H1 (cell line): ENCODE measurements around the gene PPBP. TPM values are rescaled to one million over a fixed set of nuclear protein-coding genes. Genes with fewer than 3 reads are reported as not detected.

ENCODE experiments used
- CTCF ChIA-PET: fragments of 300-600 bp; sonication (Branson Sonifier 250); formaldehyde crosslinking; loops from one replicate; lab custom pipeline; 2021; ENCODE audit not compliant: partially characterized antibody; lab: Charles Lee
- POLR2A ChIA-PET: fragments of 300-600 bp; sonication (Branson Sonifier 250); formaldehyde crosslinking; loops from one replicate; lab custom pipeline; 2021; ENCODE audit warnings: inconsistent platforms; ENCODE audit not compliant: partially characterized antibody; lab: Charles Lee
- DNase-seq, 2 experiments: peaks; one replicate each; pipeline versions ENCODE4 v3.0.0 to v3.0.0-alpha.2; 2010 to 2022; ENCODE audit warnings: low spot score in 2 of 2, low read depth in 1 of 2, mixed read lengths in 1 of 2
- FAIRE-seq: peaks from 2 replicates; lab custom pipeline; 2011; peaks lifted over from hg19 to GRCh38; lab: Jason Lieb, UNC
- H2AFZ ChIP-seq: 2 replicates; pipeline ENCODE4 v1.8.1; 2012; ENCODE audit warnings: low read length, inconsistent platforms
- H2AK5ac ChIP-seq: 2 replicates; pipeline ENCODE4 v1.6.1; 2013; ENCODE audit warnings: low read depth, low read length
- H2BK120ac ChIP-seq: replicated peaks from 2 replicates; pipeline ENCODE3; 2013; ENCODE audit warnings: low read depth, low read length, inconsistent platforms
- H2BK12ac ChIP-seq: 2 replicates; pipeline ENCODE4 v1.6.1; 2013; ENCODE audit warnings: low read depth, low read length
- H2BK15ac ChIP-seq: 2 replicates; pipeline ENCODE4 v1.6.1; 2013; ENCODE audit warnings: low read length
- H2BK20ac ChIP-seq: 2 replicates; pipeline ENCODE4 v1.6.1; 2013; ENCODE audit warnings: low read length
- H2BK5ac ChIP-seq: 2 replicates; pipeline ENCODE4 v1.6.1; 2013; ENCODE audit warnings: low read depth, low read length
- H3K14ac ChIP-seq: 2 replicates; pipeline ENCODE4 v1.6.1; 2013; ENCODE audit warnings: inconsistent platforms; ENCODE audit not compliant: insufficient read length
- H3K18ac ChIP-seq: 2 replicates; pipeline ENCODE4 v1.6.1; 2013; ENCODE audit warnings: low read length; ENCODE audit errors: extremely low read depth
- H3K23ac ChIP-seq: 2 replicates; pipeline ENCODE4 v1.6.1; 2013; ENCODE audit warnings: inconsistent platforms; ENCODE audit not compliant: insufficient read length
- H3K23me2 ChIP-seq: 2 replicates; pipeline ENCODE4 v1.6.1; 2013; ENCODE audit warnings: low read depth, low read length
- H3K27ac ChIP-seq: 2 replicates; pipeline ENCODE4 v1.6.1; 2011; ENCODE audit warnings: low read depth, low read length, inconsistent platforms
- H3K27me3 ChIP-seq, 4 experiments: replicated peaks in 1 of 4; 1 replicate in 1 of 4; 2 replicates in 3 of 4; pipeline versions ENCODE4 v1.6.1 to v1.8.1; 2011 to 2013; ENCODE audit warnings: low read length in 3 of 4, mild to moderate bottlenecking in 3 of 4, inconsistent platforms in 2 of 4, mixed read lengths in 2 of 4, moderate library complexity in 1 of 4; ENCODE audit not compliant: control insufficient read depth in 3 of 4, insufficient read depth in 3 of 4; ENCODE audit errors: extremely low read depth in 1 of 4
- H3K36me3 ChIP-seq, 4 experiments: 2 replicates each; pipeline versions ENCODE4 v1.6.1 to v1.8.1; 2011 to 2013; ENCODE audit warnings: mild to moderate bottlenecking in 4 of 4, low read length in 3 of 4, moderate library complexity in 2 of 4, control low read depth in 1 of 4, inconsistent platforms in 1 of 4; ENCODE audit not compliant: insufficient read depth in 4 of 4, control insufficient read depth in 2 of 4
- H3K4ac ChIP-seq: replicated peaks from 2 replicates; pipeline ENCODE3; 2013; ENCODE audit warnings: low read length, low read depth, mixed read lengths, inconsistent platforms; ENCODE audit not compliant: insufficient read length
- H3K4me1 ChIP-seq, 4 experiments: replicated peaks in 1 of 4; 1 replicate in 1 of 4; 2 replicates in 3 of 4; pipeline versions ENCODE4 v1.6.1 to v1.8.1; 2011 to 2013; ENCODE audit warnings: low read length in 3 of 4, inconsistent platforms in 2 of 4, mixed read lengths in 1 of 4; ENCODE audit not compliant: insufficient read depth in 4 of 4, control insufficient read depth in 3 of 4
- H3K4me2 ChIP-seq, 2 experiments: 2 replicates each; pipeline versions ENCODE4 v1.6.1 to v1.8.1; 2011 to 2013; ENCODE audit warnings: low read depth in 2 of 2, low read length in 2 of 2, control low read depth in 1 of 2, inconsistent platforms in 1 of 2, mild to moderate bottlenecking in 1 of 2; ENCODE audit not compliant: insufficient read depth in 1 of 2
- H3K4me3 ChIP-seq, 4 experiments: fragments of 200-600, 300-600 bp in 1 of 4; sonication (generic), shearing (Covaris generic), sonication (Bioruptor Twin) in 1 of 4; 2 replicates each; pipeline versions ENCODE4 v1.5.1 to v1.8.1; 2011 to 2016; ENCODE audit warnings: low read length in 4 of 4, low read depth in 3 of 4, control low read depth in 2 of 4, inconsistent platforms in 2 of 4, mild to moderate bottlenecking in 2 of 4, mixed read lengths in 1 of 4, moderate library complexity in 1 of 4; ENCODE audit not compliant: insufficient read depth in 2 of 4; ENCODE audit errors: extremely low read depth in 1 of 4
- H3K56ac ChIP-seq: replicated peaks from 2 replicates; pipeline ENCODE3; 2013; ENCODE audit warnings: low read depth, mild to moderate bottlenecking, mixed read lengths, low read length, inconsistent platforms; ENCODE audit not compliant: insufficient read length
- H3K79me1 ChIP-seq: 2 replicates; pipeline ENCODE4 v1.6.1; 2013; ENCODE audit warnings: low read depth, low read length, control low read depth
- H3K79me2 ChIP-seq, 2 experiments: 2 replicates each; pipeline versions ENCODE4 v1.6.1 to v1.8.1; 2012 to 2013; ENCODE audit warnings: low read length in 2 of 2, mild to moderate bottlenecking in 2 of 2, inconsistent platforms in 1 of 2; ENCODE audit not compliant: insufficient read depth in 2 of 2, control insufficient read depth in 1 of 2
- H3K9ac ChIP-seq, 4 experiments: replicated peaks in 1 of 4; 1 replicate in 1 of 4; 2 replicates in 3 of 4; pipeline versions ENCODE4 v1.6.1 to v1.8.1; 2011 to 2013; ENCODE audit warnings: low read depth in 3 of 4, low read length in 3 of 4, control low read depth in 2 of 4, mild to moderate bottlenecking in 2 of 4, moderate library complexity in 2 of 4, inconsistent platforms in 1 of 4; ENCODE audit errors: extremely low read depth in 1 of 4
- H3K9me3 ChIP-seq, 2 experiments: 2 replicates each; pipeline versions ENCODE4 v1.6.1 to v1.8.1; 2012 to 2013; ENCODE audit warnings: mild to moderate bottlenecking in 2 of 2, moderate library complexity in 2 of 2, control low read depth in 1 of 2, inconsistent platforms in 1 of 2, low read depth in 1 of 2, low read length in 1 of 2, mixed read lengths in 1 of 2; ENCODE audit not compliant: insufficient read depth in 2 of 2
- H4K20me1 ChIP-seq, 2 experiments: replicated peaks in 1 of 2; 2 replicates each; pipeline versions ENCODE3 to v1.8.1; 2011 to 2013; ENCODE audit warnings: inconsistent platforms in 2 of 2, low read length in 2 of 2, mild to moderate bottlenecking in 1 of 2; ENCODE audit not compliant: insufficient read depth in 2 of 2, control insufficient read depth in 1 of 2
- H4K5ac ChIP-seq: 2 replicates; pipeline ENCODE4 v1.6.1; 2013; ENCODE audit warnings: low read length, low read depth, mixed read lengths, inconsistent platforms; ENCODE audit not compliant: insufficient read length
- H4K8ac ChIP-seq: 2 replicates; pipeline ENCODE4 v1.8.0; 2013; ENCODE audit warnings: mild to moderate bottlenecking, moderate library complexity, low read length, inconsistent platforms; ENCODE audit not compliant: insufficient read depth; ENCODE audit errors: extremely low read depth
- H4K91ac ChIP-seq: replicated peaks from 2 replicates; pipeline ENCODE3; 2013; ENCODE audit warnings: low read length, mixed read lengths, inconsistent platforms; ENCODE audit not compliant: insufficient read length
- CHD1 ChIP-seq: IDR thresholded peaks from 2 replicates; pipeline ENCODE4 v1.6.1; 2012; ENCODE audit warnings: low read depth, low read length, improper control_type of control experiment
- HDAC2 ChIP-seq, 2 experiments: fragments of 300-600 bp in 1 of 2; sonication (generic) in 1 of 2; IDR thresholded peaks; 2 replicates each; pipeline ENCODE4 v1.6.1; 2011 to 2012; ENCODE audit warnings: low read depth in 2 of 2, low read length in 2 of 2, mild to moderate bottlenecking in 2 of 2, moderate library complexity in 2 of 2, borderline replicate concordance in 1 of 2, inconsistent platforms in 1 of 2
- WGBS, 2 experiments: shearing (Covaris generic) in 1 of 2; methylation state at CpG; one replicate each; pipeline versions ENCODE4 v1.1.6 to v1.1.7; 2013 to 2015; ENCODE audit warnings: low lambda C conversion rate in 2 of 2, mixed read lengths in 2 of 2, inconsistent platforms in 1 of 2, low coverage in 1 of 2, missing lambda C conversion rate in 1 of 2; ENCODE audit not compliant: insufficient replicate concordance in 2 of 2, insufficient coverage in 1 of 2, insufficient read length in 1 of 2; ENCODE audit errors: extremely low coverage in 1 of 2, missing lambda C conversion rate in 1 of 2; 5-methylcytosine and 5-hydroxymethylcytosine counted together
- polyA plus RNA-seq, 7 experiments: library from polyadenylated mRNA; depleted of rRNA in 3 of 7; stranded (reverse) in 5 of 7; unstranded in 2 of 7; fragments of >200 nt in 5 of 7; fragments of 200-250 nt in 2 of 7; gene quantifications; 1 replicate in 5 of 7; 2 replicates in 1 of 7; 4 replicates in 1 of 7; pipeline versions ENCODE4 v1.2.1 to v1.2.3, GENCODE V29; 2011 to 2013; ENCODE audit warnings: missing spikeins in 2 of 7, mixed read lengths in 2 of 7
- total RNA-seq: library from RNA; stranded (reverse); fragmentation: NEBNext Ultra II Directional; extraction: Animal tissue kit (Norgen Biotek cat#: 25700); gene quantifications from 2 replicates; pipeline ENCODE4 v1.2.1, GENCODE V29; 2021

The PPBP gene
- total and polyA plus RNA-seq, 2 of the 8 experiments (the other 6 are each of a cell fraction or from before 2014, with no cell fraction given) = 0.18 to 0.43 TPM

DNA sequence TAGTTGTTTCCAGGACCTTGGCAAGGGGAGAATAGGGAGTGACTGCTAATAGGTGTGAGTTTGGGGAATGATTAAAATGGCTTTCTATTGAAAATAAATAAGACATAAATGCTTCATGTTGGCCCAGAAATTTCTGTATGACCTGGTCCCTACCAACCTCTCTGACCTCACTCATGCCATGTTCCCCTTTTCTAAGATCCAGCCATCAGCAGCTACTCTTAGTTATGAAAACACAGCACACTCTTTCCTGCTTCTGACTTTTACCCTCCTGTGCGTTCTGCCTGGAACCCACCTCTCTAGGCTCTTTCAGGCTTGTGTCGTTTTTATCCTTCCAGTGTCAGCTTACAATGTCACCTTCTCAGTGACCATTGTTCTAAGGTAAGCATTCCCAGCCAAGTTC lies 25.3 kb upstream of the PPBP start:
- Histone ChIP-seq H3K23me2 (no peaks in the 10 kb centered on the region), H3K27ac (no peak overlapping the region), H3K4me2 (no peak overlapping the region), H3K9me3 (no peaks in the 10 kb centered on the region; a peak in 1 of 4 replicates), H3K79me1 (no peaks in the 10 kb centered on the region), H4K5ac (no peak overlapping the region), H3K27me3 (no peaks in the 10 kb centered on the region), H2BK120ac (no peak overlapping the region), H4K8ac (no peak overlapping the region), H2AFZ (no peak overlapping the region), H2AK5ac (no peak overlapping the region), H2BK20ac (no peak overlapping the region), H3K4ac (no peak overlapping the region), H3K23ac (no peak overlapping the region), H3K4me1 (no peaks in the 10 kb centered on the region), H2BK5ac (no peak overlapping the region), H3K9ac (no peak overlapping the region), H2BK12ac (no peak overlapping the region), H2BK15ac (no peak overlapping the region), H3K18ac (no peak overlapping the region), H3K56ac (no peak overlapping the region), H3K36me3 (peaks cover 0 to 3% (median 0%) of the 10 kb centered on the region in 4 experiments; a peak in 2 of 8 replicates), H4K20me1 (no peaks in the 10 kb centered on the region), H3K14ac (no peak overlapping the region), H3K79me2 (no peaks in the 10 kb centered on the region), H3K4me3 (no peak overlapping the region), H4K91ac (no peak overlapping the region)
- no peak for DNase-seq
- POLR2A ChIA-PET = no interaction called here
- CTCF ChIA-PET = interaction anchor here (0.5 to 1.2 kb wide), 2 partner anchors 9 to 182 kb away, joined by 3 to 4 read pairs; no protein-coding TSS in a partner anchor
- WGBS, 2 experiments = 90% methylated on average over 2 of the region's 2 CpGs; no CpG with 5 or more reads in 1 of the 2 experiments
- no peak for FAIRE-seq
- TF ChIP-seq CHD1 (no peak), HDAC2 (IDR thresholded peaks at IDR 0.05; ENCODE audit: borderline replicate concordance in 1 of 2, low read depth in 2 of 2, low read length in 2 of 2) (no peak)
